NCI-H748 treated with DMSO at 0.1 percent for 48 hours (cell line): ENCODE data around the gene ADAMTS16.

Experiments used
- DNase-seq: peaks from one replicate; lab custom pipeline; 2025; lab: John Stamatoyannopoulos, UW

The ADAMTS16 gene

DNA sequence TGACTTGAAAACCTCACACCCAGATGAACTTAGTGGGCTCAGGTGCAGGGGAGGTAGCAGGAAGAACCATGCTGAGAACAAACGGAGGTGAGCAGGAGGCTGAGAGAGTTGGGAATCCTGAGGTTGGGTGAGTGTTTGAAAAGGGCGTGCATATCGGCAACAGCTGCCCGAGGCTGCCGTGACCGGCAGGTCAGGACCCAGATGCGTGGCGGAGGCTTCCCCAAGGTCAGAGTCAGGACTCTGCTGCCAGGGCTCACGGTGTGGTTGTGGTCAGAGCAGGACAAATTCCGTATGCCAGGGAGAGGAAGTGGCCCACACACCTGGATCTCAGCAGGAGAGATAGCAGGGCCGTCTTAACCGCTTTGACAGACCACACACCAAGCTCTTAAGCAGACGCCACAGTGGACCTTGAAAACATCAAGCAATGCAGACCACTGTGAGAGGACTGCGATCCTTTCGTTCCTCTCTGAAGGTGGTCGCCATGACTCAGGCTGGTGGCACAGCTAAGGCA is 43.1 kb downstream of the ADAMTS16 start:
- no peak for DNase-seq

DNA sequence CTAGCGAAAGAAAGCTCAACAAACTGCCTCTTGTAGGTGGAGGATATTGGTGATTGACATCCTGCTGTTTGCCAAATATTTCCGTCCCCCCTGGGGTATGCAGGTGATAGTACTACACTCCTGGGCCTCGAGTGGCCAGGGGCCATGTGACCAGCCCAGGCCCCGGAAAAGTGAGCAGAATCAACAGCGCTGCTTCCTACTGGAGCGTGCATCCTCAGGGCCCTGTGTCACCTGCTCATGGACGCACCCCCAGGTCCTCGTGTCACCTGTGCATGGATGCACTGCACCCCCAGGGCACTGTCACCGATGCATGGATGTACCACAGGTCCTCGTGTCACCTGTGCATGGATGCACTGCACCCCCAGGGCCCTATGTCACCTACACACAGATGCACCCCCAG is 43.8 kb downstream of the ADAMTS16 start:
- DNase-seq, result no peak

DNA sequence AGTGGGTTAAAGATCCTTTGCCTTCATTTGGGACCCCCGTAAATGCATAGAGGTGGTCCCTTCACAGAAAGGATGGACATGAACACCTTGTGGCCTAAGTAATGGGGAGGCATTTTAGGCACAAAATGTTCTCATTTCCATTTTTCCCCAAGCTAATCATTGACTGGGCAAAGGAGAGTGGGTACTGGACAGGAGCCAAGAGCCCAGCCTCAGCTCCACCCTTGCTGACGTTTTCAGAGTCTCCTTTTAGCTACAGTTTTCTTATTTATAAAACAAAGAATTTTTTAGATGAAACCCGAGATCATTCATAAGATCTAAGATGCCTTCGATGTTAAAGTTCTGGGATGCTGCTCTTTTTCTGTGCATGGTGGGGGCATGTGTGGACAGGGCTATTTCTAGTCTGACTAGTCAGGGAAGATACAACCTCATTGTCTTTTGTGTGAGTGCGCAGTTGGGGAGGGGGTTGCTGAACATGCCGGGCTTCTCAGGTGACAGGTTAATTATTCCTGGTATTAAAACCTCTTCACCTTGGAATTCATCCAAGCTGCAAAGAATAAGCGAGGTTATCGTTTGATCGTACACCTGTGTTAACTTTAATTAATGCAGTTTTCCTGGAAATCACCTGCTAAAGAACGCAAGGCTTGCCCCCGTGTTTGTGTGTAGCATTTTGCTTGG is 48.4 kb downstream of the ADAMTS16 start:
- DNase-seq, result peak; percentile 99

DNA sequence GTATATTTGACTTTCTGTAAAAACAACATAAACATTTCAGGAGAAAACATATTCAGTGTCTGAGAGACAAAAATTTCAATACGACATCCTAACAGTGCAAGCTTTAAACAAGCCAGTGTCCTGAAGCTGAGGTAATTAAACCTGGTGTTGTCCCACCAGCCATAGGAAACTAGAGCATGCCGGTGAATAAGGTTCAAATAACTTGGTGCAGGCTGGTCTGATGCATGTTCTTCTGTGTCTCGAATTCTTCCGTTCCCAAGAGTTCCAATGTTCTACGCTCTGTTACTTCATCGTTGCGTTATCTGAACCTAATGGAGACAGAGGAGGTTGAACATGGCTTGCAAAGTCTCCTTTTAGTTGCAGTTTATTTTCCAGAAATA is 48.9 kb downstream of the ADAMTS16 start:
- no peak for DNase-seq

DNA sequence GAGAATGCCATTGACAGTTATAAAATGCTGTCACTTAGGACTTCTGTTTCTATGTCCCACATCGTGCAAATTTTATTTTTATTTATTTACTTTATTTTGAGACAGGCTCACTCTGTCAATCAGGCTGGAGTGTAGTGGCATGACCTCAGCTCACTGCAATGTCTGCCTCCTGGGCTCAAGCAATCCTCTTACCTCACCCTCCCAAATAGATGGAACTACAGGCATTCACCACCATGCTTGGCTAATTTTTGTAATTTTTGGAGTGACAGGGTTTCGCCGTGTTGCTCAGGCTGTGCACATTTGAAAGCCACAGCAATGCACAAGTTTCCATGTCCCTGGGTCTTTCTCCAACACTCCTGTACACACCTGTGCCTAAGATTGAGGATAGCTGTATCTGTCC is 51.8 kb downstream of the ADAMTS16 start:
- DNase-seq, result no peak

DNA sequence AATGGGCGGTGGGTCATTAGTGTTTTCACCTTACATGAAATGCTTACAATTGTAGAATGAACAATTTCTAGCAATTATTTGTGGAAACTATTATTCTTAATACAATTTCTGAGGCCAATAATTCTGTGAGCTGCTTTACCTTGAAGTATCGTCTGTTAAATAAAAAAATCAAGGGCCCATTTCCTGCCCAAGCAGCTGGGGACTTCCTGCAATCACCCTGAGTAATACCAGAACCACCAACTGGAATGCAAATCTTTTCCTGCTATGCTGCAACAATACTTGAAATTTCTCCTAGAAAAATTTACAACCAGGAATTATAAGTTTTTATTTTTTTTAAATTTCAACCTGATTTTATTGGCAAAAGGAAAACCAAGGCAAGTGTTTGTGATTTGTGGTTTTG is 52.6 kb downstream of the ADAMTS16 start:
- DNase-seq, result no peak

DNA sequence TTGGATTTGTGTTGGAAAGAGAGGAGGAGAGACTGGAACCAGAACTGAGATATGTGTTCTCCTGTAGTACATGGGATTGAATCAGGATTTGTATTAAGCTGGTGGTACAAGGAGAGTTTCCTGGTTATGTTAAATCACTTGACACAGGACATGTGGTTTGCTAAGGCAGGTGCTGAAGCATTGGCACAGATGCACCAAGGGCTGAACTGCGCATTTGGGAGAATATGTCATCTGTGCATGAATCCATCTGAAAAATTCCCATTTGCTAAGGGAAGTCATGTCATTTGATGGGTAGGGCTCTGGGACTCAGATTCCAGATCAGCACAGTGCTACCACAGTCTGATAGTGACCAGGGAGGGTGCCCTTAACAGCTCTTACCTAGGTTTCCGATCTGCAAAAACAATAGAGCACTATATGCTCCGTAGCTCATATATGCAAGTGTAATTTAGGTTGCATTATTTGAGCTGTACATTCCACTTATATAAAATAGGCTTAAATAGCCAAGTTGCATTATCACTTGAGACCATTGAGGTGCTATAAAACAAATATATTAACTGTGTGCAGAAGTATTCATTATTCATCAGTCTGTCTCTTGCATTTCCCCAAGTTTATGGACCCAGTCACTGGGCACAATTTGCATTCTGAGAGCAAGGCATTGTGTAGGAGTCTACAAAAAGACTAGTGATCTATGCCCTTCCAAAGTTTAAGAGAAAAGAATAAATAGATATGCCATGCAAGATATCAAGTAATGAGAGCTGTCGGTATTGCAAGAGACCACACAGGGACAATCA is 55.2 kb downstream of the ADAMTS16 start:
- no peak for DNase-seq

DNA sequence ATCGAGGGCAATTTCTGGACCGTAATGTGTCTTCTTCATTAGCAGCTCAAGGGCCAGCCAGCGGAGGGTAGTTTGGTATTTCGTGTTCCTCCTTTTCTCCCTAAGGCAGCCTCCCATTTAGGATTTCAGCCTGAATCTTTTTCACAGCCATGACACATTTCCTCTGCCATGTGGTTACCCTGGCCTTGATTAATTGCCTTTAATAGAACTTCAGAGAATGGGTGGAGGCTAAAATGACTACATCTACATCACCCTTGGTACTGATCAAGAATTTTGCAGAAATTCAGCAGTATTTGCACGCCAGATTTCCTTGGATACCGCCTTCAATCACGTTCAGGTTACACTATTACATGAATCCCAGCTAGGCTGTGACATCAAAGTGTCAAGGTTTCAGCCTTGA is 58.0 kb downstream of the ADAMTS16 start:
- DNase-seq, result no peak

DNA sequence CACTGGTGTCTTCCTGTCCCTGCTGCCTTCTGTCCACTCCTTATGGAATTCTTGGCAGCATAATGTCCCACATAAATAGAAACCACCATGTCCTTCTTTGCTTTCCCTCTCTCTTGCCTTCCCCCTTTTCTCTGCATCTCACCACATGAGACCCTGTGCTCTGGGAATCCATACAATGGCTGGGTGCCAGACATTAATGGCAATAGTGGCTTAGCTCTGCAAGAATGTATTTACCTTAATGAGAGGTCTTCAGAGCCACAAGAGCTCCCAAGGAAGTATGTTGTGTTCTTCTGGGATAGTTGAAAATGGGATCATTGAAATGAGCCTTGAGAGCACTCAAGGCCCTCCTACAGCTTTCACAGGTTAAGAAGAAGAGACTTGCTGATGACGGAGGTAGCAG is 58.7 kb downstream of the ADAMTS16 start:
- DNase-seq, result no peak

DNA sequence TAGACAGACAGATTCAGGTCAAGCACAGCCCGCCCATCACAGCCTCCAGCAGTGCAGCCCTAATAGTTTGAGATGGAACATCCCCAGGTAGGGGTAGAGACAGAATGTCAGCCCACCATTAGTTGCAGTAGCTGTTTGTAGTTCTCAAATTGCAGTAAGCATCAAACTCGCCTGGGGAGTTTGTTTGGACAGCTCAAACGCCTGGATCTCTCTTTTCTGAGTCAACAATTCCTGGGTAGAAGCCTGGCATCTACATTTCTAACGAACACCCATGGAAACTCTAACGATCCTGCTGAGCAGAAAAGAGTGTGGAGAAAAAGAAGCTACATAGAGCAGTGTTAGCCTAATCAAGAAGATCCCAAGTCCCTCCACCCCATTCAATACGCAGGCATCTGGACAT is 59.4 kb downstream of the ADAMTS16 start:
- no peak for DNase-seq

DNA sequence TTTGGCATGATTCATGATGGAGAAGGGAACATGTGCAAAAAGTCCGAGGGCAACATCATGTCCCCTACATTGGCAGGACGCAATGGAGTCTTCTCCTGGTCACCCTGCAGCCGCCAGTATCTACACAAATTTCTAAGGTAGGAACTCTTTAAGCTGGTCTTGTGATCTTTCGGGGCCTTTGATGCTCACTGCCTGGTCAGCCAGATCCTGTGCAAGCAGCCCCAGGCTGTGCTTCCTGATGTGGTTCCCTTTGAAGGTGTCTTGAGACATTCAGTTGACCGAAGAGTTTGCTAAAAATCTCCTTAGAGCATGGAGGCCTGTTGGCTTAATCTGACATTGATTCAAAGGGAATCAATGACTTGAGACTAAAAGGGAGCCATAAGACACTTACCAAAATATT is 60.0 kb downstream of the ADAMTS16 start:
- DNase-seq, result no peak

DNA sequence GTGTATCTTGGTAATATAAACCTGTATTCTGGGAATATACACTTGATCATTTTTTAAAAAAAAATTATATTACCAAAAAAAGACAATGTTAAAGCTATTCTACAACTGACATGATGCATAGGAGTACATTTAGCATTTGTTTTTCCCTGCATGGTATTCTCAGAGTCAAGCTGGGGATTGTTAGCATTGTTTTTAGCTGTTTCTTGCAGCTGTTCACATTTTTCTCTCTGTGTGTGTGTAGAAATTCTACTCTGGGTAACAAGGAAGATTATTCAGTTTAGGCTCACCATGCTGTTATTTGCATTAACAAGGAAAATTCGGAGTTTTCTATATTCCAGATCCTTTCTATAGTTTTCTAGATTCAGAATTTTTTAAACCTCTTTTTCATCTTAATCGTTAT is 62.2 kb downstream of the ADAMTS16 start:
- DNase-seq, result no peak

DNA sequence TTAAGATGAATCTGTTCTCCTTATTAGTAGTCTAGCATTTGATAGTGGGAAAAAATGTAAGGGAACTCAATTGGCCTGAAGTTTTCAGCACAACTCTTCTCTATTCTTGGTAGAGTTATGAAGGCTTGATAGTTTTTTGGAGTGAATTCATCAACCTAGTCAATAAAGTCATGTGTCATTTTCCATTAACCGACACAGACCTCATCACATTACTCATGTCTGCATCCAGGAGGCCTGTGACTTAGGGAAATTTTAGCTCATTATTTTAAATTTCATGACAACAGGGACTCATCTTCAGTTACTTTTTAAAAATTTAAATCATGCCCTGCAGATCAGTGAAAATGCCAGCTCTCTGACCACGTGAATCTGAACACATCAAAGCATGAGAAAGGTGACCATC is 63.3 kb downstream of the ADAMTS16 start:
- DNase-seq, result no peak

DNA sequence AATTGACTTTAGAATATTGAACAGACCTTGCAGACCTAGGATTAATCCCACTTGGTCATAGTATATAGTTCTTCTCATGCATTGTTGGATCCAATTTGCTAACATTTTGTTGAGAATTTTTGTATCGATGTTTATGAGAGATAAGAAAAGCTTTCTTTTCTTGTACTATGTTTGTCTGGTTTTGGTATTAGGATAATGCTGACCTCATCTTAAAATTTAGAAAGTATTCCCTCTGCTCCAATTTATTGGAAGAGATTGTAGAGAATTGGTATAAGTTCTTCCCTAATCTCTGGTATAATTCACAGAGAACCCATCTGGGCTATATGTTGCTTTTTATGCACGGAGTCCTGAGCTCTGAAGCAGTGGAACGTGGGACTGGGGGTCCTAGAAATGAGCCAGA is 67.7 kb downstream of the ADAMTS16 start:
- DNase-seq, result no peak

DNA sequence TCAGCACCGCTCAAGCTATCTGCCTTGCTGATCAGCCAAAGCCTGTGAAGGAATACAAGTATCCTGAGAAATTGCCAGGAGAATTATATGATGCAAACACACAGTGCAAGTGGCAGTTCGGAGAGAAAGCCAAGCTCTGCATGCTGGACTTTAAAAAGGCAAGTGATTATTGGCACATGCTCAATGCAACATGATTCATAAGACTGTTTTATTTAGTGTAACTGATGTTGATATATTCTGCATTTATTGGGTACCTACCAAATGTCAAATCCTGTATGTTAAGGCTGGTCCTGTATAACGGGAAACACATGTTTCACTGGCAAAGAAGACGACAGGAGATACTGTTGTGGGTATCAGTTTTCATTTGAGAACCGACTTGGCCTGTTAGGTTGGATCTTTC is 69.0 kb downstream of the ADAMTS16 start:
- no peak for DNase-seq

DNA sequence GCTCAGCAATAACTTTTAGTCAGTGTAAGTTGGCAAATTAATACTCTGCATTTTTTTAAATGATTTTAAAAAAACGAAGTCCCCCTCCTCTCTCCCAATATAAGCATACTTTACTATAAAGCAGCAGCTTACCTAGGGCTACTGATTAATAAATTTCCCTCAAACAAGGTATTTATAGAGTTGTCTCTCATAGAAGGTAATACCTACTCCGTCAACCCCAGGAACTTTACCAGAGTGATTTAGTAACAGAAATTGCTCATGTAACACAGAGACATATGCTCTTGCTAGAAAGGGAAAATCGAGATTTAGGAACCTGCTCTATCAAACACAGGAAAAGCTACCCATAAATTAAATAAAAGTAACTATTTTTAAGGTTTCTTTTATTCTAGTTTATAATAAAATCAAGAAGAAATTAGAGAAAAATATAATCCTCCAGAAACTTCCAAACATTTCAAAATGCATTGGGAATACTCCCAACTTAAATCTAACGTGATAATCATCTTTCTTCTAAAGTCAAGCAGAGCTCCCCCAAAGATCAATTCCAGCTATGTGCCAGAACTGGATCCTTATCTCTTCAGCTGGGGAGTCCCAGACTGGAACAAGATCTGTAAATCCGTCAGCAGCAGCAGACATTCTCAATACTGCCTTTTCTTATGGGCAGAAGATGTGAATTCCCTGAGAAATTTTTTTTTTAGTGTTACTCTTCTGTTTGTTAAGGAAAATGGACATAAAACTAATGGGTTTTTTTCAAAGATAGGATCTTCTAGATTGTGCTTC is 69.6 kb downstream of the ADAMTS16 start:
- no peak for DNase-seq

DNA sequence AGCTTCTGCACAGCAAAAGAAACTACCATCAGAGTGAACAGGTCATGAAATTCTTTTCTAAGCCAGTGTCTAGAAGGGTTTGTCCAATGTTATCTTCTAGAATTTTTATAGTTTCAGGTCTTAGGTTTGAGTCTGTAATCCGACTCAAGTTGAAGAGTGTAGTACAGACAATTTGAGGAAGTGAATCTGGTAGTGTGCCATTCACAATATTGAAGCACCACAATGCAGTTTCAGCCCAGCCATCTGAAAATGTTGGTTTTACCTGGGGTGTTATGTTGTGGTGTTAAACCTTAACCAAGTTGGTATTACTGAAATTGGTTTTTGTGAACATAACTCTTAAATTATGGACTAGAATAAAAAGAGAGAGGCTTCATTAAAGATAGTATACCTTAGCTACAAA is 77.2 kb downstream of the ADAMTS16 start:
- DNase-seq, result no peak

DNA sequence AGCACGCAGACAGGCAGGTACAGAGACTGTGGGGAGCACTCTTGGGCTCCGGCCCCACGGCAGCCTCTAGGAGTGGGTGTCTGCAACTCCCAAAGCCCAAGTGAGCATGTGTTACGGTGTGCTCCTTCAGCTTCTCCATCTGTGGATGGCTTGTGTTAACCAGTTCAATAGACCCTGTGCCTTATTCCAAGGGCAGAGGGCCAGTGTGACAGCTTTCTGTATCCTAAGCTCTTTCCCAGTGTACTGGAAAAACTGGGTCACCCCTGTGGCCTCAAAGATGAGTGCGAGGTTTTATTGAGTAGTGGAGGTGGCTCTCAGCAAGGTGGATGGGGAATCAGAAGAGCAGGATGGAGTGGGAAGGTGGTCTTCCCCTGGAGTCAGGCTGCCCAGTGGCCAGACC is 78.3 kb downstream of the ADAMTS16 start:
- DNase-seq, result no peak

DNA sequence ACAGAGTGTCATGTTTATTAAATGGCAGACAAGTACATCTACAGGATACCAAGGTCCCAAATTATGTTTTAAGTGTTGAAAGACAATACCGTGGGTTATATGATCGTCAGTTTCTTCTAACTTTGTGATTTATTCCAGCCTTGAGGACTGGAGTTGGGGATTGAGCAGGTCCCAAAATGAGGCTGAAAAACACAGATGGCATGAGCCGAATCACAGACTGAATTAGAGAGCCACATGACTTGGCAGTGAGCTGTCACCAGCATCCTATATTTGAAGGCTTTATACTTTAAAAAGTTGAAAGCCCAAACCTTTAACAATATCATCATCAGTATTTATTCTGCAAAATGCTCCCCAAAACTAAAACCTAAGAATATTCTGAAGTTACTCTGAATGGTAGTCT is 79.4 kb downstream of the ADAMTS16 start:
- DNase-seq, result no peak

DNA sequence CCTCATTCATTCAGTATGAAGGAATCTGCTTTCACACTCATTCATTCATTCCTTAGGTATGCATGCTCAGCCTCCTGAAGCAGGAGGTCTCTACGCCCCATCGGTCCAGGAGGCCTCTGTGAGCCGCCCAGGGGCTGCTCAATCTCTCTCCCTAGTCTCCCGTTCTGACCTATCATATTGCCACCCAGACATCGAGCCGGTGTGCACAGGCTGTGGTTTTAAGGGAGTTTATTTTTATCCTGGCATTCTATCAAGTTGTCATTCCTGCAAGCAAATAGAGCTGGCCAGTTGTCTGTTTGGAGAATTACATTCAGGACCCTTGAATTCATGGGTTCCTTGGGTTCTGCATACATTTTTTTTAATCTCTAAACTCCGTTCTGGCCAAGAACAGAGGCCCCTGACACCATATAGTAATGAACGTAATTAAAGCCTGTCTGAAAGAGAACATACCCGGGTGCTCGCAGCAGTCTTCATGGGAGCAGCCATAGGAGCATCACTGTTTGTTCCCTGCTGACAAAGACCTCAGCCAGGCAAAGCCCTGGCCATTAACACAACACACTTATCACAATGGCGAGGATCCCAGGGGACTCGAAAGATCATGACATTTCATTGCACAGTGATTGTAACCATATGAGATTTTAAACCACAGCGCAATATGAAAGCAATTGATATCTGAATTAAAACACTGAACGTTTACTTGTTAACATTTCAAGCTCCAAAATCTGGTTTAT is 80.9 kb downstream of the ADAMTS16 start:
- DNase-seq, result no peak

DNA sequence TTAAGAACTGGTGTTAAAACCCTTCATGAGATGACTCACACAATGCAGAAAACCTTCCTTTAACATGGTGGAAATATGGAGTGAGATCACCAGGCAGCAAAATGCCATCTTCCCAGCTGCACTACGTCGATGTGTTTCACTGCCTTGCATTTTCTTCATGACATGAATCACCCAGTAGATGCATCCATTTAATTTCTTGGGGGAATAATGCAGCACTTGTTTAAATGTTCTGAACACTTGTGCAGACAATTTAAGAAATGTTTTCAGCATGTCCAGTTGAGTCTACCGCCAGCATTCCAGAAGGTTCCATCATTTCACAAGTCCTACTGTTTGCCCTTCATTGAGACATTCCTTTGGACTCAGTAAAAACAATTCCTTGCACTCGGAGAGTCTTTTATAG is 81.6 kb downstream of the ADAMTS16 start:
- DNase-seq, result no peak

DNA sequence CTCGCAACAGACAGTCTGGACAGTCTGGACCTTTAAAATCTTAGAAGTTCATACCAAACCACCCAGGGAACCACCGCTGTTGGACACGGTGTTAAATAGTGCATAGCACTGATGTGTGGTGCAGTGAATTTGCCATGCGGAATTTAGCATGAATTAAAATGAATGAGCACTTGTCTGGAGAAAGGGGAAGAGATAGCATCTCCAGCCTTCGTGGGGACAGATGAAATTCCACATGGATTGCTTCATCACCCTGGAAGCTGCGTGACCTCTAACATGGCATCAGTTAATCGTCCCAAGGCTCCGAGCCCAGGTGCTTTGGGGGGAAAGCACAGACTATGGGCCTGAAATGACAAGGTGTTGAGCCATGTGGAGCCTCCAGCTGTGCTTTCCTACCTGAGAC is 91.4 kb downstream of the ADAMTS16 start:
- DNase-seq, result no peak
